HFFc6 (cell line): ENCODE measurements around the gene IL4I1. TPM values are rescaled to one million over a fixed set of nuclear protein-coding genes. Genes with fewer than 3 reads are reported as not detected.

Experiments
- DNase-seq: peaks from one replicate; pipeline ENCODE4 v3.0.0-alpha.2; 2018
- H3K27ac Mint-ChIP-seq: 2 replicates; pipeline ENCODE4 v1.8.0; 2020; ENCODE audit warnings: mild to moderate bottlenecking, mixed read lengths
- H3K27me3 Mint-ChIP-seq: 2 replicates; pipeline ENCODE4 v1.8.0; 2021; ENCODE audit warnings: mild to moderate bottlenecking, moderate library complexity, mixed read lengths; ENCODE audit not compliant: insufficient read depth
- H3K36me3 Mint-ChIP-seq: 2 replicates; pipeline ENCODE4 v1.8.0; 2021; ENCODE audit warnings: low read depth, mixed read lengths
- H3K4me1 Mint-ChIP-seq: 2 replicates; pipeline ENCODE4 v1.8.0; 2020; ENCODE audit warnings: low read depth, mixed read lengths
- H3K4me3 Mint-ChIP-seq: 2 replicates; pipeline ENCODE4 v1.8.0; 2020; ENCODE audit warnings: mild to moderate bottlenecking, moderate library complexity, mixed read lengths
- H3K9me3 Mint-ChIP-seq: 2 replicates; pipeline ENCODE4 v1.8.0; 2020; ENCODE audit warnings: mild to moderate bottlenecking, mixed read lengths
- total RNA-seq, 6 experiments: library from RNA; stranded (reverse); fragmentation: NEBNext Ultra II Directional; extraction: Animal tissue kit (Norgen Biotek cat#: 25700); gene quantifications; 2 replicates in 1 of 6; 3 replicates in 5 of 6; pipeline ENCODE4 v1.2.3, GENCODE V29; 2021
- TF ChIP-seq, protein P1 (sequence below): fragments of 200-600 bp; sonication (generic); IDR thresholded peaks from 2 replicates; pipeline ENCODE4 v1.5.0; 2021; ENCODE audit warnings: antibody characterized with exemption, mild to moderate bottlenecking

Gene IL4I1
- total RNA-seq, 6 experiments from 2014 or later = 0.24 to 0.48 (median 0.41) TPM; not detected in 1

DNA sequence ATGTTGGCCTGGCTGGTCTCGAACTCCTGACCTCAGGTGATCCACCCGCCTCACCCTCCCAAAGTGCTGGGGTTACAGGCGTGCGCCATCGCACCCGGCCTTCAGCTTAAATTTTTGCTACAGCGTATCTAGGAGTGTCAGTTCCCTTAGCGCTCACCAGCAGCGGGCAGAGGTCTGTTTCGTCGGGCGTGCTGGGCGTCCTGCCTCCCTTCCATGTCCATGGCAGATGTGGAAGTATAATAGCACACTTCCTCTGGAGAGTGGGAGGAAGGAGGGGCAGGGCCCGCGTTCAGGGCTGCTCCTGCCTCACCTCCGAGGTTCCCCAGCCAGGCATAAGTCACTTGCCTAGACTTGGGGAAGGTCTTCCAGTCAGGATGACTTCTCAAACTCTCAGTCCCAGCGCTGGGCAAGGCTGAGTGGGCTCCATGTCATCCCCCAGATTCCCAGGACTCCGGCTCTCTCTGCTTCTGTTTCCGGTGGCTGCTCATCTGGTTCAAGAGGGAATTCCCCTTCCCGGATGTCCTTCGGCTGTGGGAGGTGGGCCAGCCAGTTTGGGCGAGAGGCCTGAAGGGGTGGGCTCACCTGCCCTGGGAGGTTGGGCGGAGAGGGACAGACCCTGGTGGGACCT lies 9.5 kb downstream of the IL4I1 start:
- Mint-ChIP-seq H3K27me3 (peaks cover 7% of the 10 kb centered on the region; the same call in 1 of the 2 replicates), H3K4me3 (no peak overlapping the region), H3K9me3 (no peaks in the 10 kb centered on the region), H3K36me3 (peaks cover 11% of the 10 kb centered on the region), H3K27ac (no peak overlapping the region), H3K4me1 (no peaks in the 10 kb centered on the region)
- DNase-seq = no peak
- TF ChIP-seq, protein P1, sequence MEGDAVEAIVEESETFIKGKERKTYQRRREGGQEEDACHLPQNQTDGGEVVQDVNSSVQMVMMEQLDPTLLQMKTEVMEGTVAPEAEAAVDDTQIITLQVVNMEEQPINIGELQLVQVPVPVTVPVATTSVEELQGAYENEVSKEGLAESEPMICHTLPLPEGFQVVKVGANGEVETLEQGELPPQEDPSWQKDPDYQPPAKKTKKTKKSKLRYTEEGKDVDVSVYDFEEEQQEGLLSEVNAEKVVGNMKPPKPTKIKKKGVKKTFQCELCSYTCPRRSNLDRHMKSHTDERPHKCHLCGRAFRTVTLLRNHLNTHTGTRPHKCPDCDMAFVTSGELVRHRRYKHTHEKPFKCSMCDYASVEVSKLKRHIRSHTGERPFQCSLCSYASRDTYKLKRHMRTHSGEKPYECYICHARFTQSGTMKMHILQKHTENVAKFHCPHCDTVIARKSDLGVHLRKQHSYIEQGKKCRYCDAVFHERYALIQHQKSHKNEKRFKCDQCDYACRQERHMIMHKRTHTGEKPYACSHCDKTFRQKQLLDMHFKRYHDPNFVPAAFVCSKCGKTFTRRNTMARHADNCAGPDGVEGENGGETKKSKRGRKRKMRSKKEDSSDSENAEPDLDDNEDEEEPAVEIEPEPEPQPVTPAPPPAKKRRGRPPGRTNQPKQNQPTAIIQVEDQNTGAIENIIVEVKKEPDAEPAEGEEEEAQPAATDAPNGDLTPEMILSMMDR = no peak

DNA sequence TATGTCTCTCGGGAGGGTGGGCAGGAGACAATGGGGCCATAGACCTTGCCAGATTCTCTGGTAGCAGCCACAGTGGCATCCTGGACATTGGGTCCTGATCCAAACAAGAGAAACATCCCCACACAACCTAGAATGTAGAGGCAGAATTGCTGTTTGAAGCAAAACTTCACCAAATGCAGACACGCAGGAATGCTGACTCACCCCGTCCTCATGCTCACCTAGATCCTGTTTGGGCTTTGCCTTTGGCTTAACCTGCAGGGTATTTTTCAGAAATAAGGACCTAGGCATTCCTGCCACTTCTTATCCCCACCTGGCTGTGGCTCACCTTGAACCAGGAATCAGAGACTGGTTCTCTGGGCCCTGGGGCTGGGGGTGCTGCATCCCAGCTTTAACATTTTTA lies 11.9 kb downstream of the IL4I1 start:
- Mint-ChIP-seq H3K36me3 (peaks cover 19% of the 10 kb centered on the region), H3K27ac (no peak overlapping the region), H3K4me3 (no peak overlapping the region), H3K27me3 (peaks cover 2% of the 10 kb centered on the region; the same call in 1 of the 2 replicates), H3K9me3 (no peaks in the 10 kb centered on the region), H3K4me1 (no peaks in the 10 kb centered on the region)
- no peak for DNase-seq
- TF ChIP-seq, protein P1 = no peak

DNA sequence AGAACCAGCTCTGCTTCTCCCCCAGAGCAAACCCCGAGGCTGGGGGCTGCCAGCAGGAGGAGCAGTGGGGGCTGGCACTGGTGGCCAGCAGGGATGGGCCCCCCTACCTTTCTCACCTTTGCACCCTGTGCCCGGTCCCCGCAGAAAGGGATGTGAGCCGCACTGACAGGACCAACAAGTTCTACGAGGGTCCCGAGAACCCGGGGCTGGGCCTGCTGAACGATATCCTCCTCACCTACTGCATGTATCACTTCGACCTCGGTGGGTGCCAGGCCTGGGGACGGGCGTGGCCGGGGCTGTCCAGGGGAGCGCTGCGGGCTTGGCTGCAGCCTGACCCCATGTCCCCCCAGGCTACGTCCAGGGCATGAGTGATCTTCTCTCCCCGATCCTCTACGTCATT lies 12.6 kb downstream of the IL4I1 start:
- H3K27me3 Mint-ChIP-seq = peaks cover 2% of the 10 kb centered on the region; the same call in 1 of the 2 replicates
- H3K36me3 Mint-ChIP-seq = peaks cover 19% of the 10 kb centered on the region
- TF ChIP-seq, protein P1 = no peak
- no peak overlapping the region for H3K4me3 Mint-ChIP-seq
- H3K9me3 Mint-ChIP-seq = no peaks in the 10 kb centered on the region
- peaks cover 2% of the 10 kb centered on the region for H3K4me1 Mint-ChIP-seq
- H3K27ac Mint-ChIP-seq = no peak overlapping the region
- no peak for DNase-seq

DNA sequence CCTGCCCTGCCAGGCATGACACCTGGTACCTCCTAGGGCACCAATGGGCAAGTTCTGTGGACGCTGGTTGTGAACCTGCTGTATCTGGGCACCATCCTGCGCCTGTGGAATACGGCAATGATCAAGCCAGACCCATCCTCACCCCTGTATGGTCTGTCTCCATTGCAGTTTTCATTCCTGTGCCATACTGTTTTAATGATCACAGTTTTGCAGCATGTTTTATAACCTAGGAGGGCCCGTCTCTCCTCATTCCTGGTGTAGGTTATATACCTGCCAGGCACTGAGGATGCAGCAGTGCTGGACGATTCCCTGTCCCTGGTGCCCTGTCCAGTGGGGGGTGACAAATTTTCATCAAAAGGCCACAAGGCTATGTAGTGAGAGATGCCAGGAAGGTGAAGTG lies 13.6 kb downstream of the IL4I1 start:
- peaks cover 19% of the 10 kb centered on the region for H3K36me3 Mint-ChIP-seq
- H3K27ac Mint-ChIP-seq = no peak overlapping the region
- no peaks in the 10 kb centered on the region; the same call in 1 of the 2 replicates for H3K27me3 Mint-ChIP-seq
- H3K4me1 Mint-ChIP-seq = peaks cover 12% of the 10 kb centered on the region
- H3K4me3 Mint-ChIP-seq = no peak overlapping the region
- DNase-seq = no peak
- TF ChIP-seq, protein P1 = no peak
- no peaks in the 10 kb centered on the region for H3K9me3 Mint-ChIP-seq

DNA sequence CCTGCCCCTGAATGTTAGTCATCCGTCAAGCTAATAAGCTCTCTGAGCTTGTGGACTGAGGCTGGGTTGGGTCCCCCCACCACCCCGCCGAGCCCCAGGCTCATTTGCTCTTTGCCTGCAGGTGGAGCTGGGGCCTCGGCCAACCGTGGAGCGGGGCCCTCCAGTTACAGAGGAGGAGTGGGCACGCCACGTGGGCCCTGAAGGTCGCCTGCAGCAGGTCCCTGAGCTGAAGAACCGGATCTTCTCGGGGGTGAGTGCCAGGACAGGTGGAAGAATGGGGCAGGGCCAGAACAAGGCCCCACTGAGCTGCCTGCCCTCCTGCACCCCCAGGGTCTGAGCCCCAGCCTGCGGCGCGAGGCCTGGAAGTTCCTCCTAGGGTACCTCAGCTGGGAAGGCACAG lies 14.0 kb downstream of the IL4I1 start:
- H3K9me3 Mint-ChIP-seq = no peaks in the 10 kb centered on the region
- H3K36me3 Mint-ChIP-seq = peaks cover 19% of the 10 kb centered on the region
- no peak for DNase-seq
- no peak overlapping the region for H3K4me3 Mint-ChIP-seq
- TF ChIP-seq, protein P1 = no peak
- no peaks in the 10 kb centered on the region; the same call in 1 of the 2 replicates for H3K27me3 Mint-ChIP-seq
- peaks cover 12% of the 10 kb centered on the region for H3K4me1 Mint-ChIP-seq
- no peak overlapping the region for H3K27ac Mint-ChIP-seq
